NCI-H748 (cell line): Measurements from ENCODE around the gene TNFRSF1A.
A peak's percentile ranks its signal among the peaks of the same experiment; 100 is the strongest.
"Not testable (repeated sequence)": the region's sequence is repeated elsewhere in the genome, so short reads cannot be mapped to it uniquely, and the experiment has no call there.

Experiments
- DNase-seq: peaks from one replicate; lab custom pipeline; 2025; ENCODE audit not compliant: unreplicated experiment; lab: John Stamatoyannopoulos, UW

TNFRSF1A gene

DNA sequence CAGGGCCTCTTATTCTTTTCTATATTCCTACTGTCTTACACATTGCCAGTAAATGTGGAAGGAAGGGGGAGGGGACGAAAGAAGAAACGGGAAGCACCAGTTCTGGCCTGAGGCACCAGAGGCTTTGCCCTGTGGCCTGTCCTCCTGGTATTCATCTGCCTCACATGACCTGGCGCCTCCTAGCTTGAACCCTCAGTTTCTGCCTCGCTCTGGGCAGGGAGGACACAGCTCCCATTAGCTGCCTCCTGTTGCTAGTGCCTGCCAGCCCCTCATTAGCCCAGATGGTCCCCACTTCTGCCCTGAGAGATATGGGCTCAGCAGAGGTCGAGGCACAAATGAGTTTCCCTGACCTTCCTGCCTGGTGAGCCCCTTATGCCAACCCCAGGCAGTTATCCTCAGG lies 34.3 kb downstream of the TNFRSF1A start:
- no peak for DNase-seq

DNA sequence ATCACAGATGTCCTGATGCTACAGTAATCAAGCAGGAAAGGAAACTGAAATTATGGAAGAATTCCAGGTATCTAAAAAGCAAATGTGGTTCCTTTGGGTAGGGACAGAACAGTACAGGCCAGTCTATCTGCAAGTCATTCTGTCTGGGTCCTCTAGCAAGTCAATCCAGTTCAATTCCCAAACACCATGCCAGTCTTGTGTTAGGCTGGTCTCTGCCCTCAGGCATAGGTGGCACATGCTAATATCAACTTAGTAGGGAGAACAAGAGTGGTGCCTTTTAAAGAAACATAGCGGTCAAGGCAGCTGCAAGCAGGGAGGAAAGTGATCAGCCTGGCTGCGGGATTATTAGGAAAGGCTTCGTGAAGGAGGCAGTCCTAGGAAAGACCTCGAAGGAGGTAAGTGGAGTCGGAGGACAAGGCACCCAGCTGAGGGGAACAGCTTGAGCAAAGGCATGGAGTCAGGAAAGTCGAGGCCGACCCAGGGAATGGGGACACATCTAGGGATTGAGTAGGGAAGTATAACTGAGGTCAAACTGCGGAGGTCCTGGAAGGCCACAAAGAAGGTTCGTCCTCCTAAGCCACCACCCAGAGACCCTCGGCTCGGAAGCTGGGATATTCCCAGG lies 35.2 kb downstream of the TNFRSF1A start:
- DNase-seq, result no peak

DNA sequence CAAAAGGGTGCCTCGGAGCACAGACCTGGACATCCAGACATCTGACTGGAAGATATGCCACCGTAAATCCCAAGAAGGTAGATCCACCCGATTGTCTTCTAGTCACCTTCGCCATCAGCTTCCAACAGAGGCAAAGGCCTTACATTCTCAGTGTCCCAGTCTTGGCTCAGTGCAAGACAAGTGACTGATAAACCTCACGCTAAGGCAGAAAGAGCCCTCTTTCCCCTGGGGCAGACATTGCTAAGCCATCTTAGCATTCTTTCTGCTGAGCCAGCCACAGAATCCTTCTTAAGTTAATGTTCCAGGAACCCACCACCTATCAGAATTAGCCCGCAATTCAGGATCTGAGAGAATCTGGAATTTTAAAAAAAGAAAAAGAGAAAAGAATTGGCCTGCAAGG lies 35.7 kb downstream of the TNFRSF1A start:
- DNase-seq, result no peak

DNA sequence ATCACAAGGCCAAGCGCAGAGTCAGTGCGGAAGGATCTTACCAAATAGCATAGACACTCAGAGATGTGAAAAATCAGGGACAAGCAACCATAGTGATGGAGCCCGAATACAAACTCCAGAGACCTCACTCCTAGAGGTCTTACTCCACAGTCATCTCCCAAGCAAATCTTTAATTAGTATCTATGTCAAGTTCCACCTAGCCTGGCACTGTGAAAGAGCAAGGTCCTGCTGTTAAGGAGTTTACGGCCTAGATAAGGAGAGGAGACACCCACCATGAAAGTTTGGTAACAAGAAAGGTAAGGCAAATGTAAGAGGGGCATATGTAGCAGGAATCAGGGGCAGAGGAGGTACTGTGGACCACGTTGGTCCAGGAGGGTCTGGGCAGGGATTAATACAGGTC lies 38.8 kb downstream of the TNFRSF1A start:
- DNase-seq, result no peak

DNA sequence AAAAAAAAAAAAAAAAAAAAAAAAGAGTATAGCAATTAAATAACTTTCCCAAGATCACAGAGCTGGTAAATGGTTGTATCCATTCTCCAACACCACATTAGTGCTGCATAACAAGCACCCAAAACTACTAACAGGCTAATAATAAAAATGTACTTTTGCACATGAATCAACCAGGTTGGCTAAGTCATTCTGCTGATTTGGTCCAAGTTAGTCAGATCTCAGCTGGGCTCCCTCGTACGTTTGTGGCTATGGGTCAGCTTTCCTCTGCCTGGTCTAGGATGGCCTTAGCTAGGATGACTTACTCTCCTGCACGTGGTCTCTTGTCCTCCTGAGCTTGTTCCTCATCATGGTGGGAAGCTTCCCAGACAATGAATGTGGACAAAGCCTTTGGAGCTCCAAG lies 39.3 kb downstream of the TNFRSF1A start:
- DNase-seq, result no peak

DNA sequence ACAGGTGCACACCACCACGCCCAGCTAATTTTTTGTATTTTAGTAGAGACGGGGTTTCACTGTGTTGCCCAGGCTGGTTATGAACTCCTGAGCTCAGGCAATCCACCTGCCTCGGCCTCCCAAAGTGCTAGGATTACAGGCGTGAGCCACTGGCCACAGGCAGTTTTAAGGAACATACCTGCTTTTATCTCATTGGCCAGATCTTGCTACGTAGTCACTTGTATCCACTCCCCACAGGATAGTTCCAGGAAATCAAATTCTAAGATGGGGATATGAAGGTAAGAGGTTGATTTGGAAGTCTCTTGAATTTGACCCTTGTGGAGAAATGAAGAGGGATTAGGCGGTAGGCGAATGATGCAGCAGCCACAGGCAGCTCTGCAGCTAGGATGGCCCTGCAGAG lies 40.2 kb downstream of the TNFRSF1A start:
- no peak for DNase-seq

DNA sequence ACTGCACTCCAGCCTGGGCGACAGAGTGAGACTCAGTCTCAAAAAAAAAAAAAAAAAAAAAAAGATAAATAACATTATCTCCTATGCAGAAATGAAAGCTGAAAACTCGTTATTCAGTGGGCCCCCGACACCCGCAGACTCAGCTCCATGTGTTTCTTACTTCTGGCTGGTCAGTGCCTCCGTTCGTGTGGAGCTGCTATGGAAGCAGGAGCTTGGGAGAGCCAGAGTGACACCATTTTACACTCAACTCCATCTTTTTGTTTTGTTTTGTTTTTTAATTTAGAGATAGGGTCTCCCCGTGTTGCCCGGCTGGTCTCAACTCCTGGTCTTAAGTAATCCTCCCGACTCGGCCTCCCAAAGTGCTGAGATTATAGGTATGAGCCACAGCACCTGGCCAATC lies 44.7 kb downstream of the TNFRSF1A start:
- no peak for DNase-seq

DNA sequence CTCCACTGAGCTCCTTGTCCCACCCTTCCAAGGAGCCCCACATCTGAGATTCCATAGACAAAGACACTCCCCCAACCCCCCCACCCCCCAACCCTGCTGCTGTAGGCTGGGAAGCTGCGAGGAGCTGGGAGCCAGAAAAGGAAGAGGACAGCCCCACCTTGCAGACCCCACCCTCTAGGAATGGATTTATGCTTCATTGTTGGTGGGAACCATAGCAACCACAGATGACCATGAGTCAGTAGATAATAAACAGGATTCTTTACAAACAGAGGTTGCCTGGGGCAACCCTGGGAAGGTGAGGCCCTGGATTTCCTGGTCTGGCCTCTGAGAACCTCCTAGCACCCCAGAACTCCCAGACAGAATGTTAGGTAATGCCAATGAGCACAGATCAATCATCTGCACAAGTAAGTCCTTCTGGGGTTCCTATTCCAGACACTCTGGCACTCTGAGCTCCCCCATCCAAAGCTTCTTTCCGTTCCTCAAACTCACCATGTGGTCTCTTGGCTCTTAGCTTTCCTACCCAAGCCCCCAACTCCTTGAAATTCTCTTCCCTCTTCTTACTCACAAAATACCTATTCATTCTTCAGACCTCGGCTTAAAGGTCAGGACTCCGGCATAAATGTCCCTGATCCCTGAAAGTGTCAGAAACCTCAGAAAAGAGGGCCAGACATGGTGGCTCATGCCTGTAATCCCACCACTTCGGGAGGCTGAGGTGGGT lies 46.6 kb downstream of the TNFRSF1A start:
- peak; percentile 92 for DNase-seq

DNA sequence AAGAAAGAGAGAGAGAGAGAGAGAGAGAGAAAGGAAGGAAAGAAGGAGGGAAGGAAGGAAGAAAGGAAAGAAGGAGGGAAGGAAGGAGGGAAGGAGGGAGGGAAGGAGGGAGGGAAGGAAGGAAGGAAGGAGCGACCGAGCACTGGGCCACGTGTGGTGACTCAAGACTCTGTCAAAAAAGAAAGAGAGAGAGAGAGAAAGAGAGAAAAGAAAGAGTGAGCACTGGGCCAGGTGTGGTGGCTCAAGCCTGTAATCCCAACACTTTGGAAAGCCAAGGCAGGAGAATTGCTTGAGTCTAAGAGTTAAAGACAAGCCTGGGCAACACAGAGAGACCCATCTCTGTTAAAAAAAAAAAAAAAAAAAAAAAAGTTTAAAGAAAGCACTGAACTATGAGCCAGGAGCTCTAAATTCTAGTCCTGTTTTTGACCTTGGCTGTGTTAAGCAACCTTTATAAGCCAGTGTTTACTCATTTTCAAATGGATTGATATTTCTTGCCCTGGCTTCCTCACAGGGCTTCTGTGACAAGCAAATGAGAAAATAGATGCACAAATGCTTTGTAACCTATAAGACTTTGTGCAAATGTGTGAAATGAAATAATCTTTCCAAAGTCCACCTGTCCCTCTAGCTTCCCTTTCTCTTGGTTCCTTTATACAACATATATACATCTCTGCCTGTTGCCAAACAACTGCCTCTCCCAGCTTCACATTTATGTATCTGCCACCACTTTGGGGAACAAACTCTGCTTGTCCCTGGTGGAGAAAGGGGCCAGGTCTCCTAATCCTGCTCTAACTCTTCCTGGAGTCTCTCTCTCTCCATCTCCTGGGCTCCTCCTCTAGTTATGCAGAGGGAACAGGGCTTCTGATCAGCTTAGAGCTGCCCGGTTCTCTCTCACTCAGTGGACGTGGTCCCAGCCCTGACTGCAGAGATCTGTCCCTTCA lies 47.5 kb downstream of the TNFRSF1A start:
- peak; percentile 61 for DNase-seq

DNA sequence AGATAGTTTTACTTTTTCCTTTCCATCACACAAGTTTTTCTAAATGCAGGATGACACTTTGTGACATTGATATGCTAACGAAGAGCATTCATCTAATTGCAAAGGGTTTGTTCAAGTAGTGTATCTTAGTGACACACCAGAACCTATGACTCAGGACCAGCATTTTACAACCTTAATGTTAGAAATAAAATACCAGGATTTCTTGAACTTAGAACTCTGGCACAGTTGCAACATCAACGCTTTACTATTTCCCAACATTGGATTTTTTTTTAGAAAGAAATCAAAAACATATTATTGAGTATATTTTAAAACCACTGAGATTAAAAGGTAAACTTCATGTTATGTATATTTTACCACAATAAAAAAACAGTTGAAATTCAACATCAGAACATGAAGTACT lies 49.3 kb downstream of the TNFRSF1A start:
- DNase-seq, result no peak

DNA sequence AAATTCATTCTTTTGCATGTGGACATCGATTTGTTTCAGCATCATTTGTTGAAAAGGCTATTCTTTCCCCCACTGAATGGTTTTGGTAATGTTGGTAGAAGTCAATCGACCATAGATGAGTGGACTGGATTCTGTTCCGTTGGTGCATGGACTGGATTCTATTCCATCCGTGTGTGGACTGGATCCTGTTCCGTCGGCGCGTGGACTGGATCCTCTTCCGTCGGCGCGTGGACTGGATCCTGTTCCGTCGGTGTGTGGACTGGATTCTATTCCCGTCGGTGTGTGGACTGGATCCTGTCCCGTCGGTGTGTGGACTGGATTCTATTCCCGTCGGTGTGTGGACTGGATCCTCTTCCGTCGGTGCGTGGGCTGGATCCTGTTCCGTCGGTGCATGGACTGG lies 52.0 kb downstream of the TNFRSF1A start:
- DNase-seq, result not testable (repeated sequence)

DNA sequence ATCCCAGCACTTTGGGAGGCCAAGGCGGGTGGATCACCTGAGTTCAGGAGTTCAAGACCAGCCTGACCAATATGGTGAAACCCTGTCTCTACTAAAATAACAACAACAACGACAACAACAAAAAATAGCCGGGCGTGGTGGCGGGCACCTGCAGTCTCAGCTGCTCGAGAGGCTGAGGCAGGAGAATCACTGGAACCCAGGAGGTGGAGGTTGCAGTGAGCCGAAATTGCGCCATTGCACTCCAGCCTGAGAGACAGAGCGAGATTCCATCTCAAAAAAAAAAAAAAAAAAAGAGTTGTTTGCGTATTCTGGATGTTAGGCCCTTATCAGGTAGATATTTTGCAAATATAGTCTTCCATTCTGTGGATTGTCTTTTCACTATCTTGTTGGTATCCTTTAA lies 52.8 kb downstream of the TNFRSF1A start:
- not testable (repeated sequence) for DNase-seq

DNA sequence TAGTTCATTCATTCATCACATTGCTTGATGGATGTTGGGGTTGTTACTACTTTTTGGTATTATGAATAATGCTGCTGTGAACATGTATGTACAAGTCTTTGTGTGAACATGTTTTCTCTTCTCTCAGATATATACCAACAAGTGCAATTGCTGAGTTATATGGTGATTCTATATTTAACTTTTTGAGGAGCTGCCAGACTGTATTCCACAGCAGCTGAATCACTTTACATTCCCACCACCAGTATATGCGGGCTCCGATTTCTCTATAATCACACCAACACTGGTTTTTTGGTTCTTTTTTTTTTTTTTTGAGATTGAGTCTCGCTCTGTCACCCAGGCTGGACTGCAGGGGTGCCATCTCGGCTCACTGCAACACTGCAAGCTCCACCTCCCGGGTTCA lies 53.6 kb downstream of the TNFRSF1A start:
- no peak for DNase-seq

DNA sequence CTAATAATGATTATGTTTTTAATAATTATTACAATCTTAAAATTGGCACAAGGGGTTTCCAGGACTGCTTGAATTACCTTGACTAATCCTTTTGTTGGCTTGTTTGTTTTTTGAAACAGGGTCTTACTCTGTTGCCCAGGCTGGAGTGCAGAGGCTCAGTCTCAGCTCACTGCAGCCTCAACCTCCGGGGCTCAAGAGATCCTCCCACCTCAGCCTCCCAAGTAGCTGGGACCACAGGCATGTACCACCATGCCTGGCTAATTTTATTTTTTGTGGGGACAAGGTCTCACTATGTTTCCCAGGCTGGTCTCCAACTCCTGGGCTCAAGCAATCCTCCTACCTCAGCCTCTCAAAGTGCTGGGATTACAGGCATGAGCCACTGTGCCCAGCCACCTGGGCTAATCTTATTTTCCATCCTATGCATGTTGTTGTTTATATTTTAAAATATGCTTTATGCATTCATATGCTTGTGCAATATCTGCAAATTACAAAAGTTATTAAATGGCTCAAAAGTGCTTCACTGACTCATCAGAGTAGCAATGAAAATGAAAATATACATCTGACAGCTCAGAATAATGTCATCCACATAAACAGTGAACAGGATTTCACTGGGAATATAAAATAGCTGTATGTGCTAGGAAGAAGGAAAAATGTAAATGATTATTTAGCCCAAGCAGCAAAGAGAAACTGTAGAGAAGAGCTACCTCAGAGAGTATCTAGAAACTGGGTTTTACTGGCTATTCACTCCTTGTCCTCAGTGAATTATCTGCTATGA lies 56.2 kb downstream of the TNFRSF1A start:
- DNase-seq, result no peak

DNA sequence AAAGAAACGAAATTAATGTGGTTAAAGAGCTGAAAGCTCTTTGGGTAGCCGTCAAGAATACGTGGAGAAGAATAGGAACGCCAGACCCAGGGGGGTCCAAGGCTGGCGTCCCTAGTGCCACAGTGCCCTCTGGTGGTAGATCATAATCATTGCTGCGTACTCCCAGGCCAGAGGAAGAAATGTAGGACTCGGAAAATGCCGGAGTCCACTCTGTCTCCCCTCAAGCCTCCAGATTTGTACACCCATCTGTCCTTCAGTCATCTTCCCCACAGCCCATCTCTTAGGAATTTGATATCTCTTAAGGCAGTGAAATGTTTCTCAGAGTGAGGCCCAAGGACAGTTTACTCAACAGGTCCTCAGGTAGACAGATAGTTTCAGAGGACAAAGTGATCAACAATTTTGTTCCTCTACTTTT lies 56.8 kb downstream of the TNFRSF1A start:
- peak; percentile 61 for DNase-seq

DNA sequence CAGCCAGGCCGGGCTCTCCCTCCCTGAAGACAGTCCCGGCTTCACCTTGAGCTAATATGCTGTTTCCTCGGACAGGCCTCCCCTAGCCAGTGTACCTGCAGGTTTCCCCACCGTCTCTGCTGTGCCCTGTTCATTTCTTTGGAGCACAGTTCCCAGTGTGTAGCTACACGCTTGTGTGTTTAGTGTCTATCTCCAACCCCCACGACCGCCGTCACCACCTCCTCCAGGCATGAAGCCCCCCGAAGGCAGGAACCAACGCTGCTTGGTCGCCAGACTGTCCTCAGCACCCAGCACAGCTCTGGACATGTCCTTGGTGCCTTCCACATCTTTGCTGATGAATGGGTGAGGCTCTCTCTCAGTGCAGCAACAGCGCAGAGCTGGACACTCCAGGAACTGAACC lies 57.6 kb downstream of the TNFRSF1A start:
- no peak for DNase-seq

DNA sequence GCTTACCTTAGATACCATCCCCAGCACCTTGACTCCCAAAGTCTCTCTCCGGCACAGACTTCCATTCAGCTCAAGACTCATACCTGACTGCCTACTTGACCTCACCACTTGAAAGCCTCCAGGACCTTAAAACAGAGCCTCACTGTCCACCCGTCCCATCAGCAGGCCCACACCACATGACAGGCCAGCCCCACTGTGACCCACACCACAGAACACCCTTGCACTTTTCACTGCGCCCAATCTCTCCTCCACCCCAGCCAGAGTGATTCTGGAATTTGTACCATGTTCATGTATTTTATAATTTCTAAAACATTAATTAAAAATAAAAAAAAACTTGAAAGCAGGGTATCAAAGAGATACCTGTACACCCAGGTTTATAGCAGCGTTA lies 59.4 kb downstream of the TNFRSF1A start:
- no peak for DNase-seq

DNA sequence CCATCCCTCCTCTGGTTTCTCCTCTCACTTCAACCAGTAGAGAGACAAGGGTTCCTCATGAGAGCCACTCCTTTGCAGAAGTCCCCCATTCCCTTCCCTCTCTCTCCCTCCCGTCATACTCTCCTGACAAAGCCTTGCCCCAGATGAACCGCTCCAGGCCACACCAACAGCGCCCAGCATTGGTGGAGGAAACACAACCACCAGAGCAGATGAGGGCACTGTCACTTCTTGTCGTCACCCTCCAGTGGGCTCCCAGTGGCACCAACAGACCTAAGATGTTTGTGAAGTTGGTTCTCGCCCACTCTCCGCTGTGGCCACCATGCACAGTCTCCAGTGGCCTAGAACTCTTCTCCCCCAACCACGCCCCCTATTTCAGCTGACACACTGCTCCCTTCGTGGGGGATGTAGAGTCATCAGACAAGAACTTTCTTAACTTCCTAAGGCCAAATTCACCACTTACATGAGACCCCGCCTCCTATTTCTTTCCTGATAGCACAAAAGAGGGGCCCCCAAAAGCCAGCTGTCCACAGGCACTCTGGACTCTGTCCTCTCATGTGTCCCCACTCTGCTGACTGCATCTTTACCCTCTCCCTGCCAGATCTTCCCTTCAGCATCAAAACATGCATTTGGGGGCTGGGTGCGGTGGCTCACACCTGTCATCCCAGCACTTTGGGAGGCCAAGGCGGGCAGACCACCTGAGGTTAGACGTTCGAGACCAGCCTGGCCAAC lies 60.6 kb downstream of the TNFRSF1A start:
- no peak for DNase-seq

DNA sequence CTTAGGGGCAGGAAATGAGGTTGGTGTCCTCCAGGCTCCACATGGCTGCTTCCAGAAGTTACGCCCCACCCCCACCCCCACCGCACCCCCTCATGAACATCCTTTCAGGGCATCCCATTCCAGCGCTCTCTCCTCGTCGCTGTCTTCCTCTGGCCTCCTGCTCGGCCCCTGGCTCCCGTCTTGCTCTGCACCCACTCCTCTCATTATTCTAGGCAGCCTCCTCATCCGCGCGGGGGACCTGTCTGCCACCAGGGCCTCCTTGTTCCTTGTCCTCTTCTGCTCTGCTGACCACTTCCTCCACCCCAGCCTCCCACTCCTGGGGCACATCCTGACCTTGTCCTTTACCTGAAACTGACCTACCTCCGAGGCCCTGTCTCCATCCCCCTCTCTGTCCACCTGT lies 61.2 kb downstream of the TNFRSF1A start:
- no peak for DNase-seq

DNA sequence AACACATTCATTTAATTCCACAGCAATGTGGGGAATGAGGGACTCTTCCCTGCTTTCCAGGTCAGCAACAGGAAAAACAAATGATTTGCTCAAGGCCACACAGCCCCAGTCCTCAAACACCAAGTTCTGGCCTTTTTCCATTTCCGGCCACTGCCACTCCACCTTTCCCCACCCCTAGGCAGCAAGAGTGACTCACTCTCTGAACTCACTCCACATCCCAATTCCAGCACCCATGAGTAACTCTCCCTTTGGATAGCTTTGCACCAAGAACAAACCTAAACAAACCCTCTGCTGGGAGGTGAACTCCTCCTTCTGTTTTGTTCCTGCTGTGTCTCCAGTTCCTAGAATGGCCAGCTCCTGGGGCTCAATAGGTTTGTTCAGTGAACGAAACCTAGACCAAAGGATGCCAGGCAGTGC lies 61.8 kb downstream of the TNFRSF1A start:
- DNase-seq, result no peak
